Stimulated activated CD8-positive, alpha-beta memory T cell treated with anti-CD3 and anti-CD28 coated beads, Interleukin-7, amount 100 ng/mL, for 24 hours (primary cell): Measurements from ENCODE around the gene IER5.
"Not testable (repeated sequence)": the region's sequence is repeated elsewhere in the genome, so short reads cannot be mapped to it uniquely, and the experiment has no call there.

Source experiments
- DNase-seq: peaks from one replicate; pipeline ENCODE4 v3.0.0-alpha.2; 2020; ENCODE audit warnings: low read depth

IER5 gene

DNA sequence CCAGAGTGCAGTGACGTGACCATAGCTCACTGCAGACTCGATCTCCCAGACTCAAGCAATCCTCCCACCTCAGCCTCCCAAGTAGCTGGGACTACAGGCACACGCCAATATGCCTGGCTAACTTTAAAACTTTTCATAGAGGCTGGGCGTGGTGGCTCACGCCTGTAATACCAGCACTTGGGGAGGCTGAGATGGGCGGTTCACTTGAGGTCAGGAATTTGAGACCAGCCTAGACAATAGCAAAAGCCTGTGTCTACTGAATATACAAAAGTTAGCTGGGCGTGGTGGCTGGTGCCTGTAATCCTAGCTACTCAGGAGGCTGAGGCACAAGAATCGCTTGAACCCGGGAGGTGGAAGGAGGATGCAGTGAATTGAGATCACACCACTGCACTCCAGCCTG is 27.5 kb downstream of the IER5 start:
- DNase-seq = not testable (repeated sequence)

DNA sequence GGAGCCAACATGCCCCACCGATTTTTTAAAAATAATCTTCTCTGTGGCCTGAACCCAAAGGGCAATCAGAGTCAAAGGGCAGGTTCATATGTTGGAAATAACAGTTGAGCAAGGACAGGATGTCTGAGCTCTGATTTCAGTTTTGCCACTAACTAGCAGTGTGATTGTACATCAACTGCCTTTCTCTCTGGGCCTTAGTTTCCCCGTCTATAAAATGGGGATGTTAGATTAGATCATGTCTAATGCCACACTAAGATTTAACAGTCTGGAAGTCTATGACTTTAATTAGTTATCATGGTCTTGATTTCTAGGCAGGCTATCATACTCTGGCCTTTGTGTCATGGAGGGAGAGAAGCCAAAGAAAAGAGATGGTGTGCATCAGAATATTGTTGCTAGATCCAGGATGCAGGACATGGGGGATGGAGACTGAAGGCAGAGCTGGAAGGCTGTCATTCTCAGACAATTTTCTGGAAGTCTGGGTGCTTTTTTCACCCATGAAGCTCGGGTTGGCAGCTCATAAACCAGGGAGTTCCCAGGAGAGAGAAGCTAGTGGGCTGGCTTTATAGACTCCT is 28.4 kb downstream of the IER5 start:
- no peak for DNase-seq

DNA sequence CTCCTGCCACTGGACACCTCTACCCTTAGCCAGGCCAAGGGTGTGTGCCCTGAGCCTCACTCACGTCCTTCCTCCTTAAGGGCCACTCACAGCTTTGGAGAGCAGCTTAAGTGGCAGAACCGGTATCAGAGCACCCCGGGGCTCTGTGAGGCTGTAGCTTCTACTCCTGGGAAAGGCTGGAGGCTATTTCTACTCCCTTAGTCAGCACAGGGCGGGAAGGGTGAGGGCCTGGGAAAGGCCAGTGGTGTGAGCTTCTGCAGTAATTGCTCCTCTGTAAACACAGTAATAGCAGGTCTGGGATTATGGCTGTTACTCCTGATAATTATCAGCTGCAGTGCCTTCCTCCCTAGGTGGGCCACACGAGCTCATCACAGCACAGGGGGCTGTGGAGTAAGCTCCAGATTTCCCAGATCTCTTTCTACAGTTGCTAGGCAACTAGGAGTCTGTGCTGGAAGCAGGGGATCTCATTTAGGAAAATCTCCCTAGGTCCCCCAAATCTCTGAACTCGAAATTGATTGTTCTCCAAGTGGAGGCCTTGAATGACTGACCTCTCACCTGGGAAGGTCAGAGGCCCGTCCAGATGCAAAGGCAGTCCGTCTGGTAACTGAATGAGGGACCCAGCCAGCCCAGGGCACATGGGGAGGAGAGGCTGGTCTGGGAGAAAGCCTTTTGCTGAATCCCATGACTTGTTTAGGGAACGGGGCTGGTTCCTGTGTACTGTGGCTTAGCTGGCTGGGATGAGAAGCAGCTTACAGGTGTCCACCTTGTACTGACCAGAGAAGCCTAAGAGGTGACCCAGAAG is 29.3 kb downstream of the IER5 start:
- DNase-seq = no peak

DNA sequence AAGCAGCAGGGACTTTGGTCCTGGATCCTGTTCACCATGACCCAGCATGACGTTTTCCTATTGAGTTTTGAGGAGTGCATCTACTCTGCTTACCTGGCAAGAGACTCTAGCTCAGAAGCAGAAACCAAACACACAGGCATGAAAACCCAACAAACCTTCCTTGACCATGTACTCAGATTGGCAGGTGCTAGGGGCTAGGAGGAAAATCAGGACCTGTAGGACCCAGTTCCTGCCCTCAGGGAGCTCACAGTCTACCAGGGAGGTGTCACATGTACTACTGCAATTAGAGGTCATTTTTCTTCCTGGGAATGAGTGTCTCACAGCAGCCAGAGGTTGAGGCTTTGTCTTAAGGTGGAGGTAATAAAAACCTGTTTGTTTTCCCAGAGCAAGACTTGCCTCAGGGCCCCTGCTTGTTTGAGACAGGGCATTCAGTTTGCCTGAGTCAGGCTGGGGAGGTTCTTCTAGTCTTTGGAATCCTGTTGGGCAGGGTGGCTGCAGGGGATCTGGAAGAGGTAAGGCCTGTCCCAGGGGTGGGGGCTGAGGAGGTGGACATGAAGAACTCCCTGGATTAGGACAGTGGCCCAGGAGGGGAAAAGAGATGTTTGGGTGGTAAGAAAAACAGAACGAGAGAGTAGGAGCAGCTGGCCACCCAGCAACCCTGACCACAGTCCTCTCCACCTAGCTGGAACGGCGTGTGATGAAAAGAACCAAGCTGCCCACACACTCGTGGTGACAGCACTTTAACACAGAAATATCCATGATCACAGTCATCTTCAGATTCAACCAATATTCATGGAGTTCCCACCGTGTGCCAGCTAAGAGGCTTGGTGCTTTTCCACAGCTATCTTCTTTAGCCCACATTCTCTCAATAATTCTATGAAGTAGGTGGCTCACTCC is 30.8 kb downstream of the IER5 start:
- DNase-seq = no peak

DNA sequence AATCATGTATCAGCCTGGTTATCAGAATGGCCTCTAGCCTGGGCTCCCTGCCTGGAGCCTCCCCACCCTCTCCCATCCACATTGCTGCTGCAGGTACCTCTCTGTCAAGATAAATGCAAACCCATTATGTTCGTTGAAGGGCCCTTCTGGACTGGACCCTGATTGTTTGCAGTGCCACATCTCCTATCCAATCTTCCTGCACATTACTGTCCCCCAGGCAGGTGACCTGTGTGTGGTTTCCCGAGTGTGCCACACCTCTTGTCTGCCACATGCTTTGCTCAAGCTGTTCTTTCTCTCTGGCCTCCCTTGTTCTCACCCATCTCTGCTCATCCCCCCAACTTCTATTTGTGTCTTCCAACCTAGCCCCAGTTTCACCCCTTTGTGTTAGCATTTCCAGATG is 32.4 kb downstream of the IER5 start:
- DNase-seq = no peak

DNA sequence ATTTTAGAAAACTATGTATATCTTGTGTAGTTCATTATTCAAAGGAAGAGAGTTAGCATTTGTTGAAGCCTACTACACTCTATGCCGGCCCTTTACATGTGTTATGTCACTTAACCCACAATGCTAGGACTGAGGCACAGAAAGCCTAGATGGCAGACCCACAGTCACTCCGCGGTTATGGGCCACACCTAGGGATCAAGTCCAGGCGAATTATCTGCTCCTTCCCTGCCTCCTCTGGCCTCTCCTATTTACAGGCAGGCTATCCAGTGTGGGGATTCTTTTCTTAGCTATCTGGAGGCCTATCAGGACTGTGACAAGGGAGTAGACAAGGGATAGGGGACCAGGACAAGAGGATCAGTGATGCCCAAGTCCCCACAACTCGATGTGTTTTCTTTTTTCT is 33.0 kb downstream of the IER5 start:
- no peak for DNase-seq

DNA sequence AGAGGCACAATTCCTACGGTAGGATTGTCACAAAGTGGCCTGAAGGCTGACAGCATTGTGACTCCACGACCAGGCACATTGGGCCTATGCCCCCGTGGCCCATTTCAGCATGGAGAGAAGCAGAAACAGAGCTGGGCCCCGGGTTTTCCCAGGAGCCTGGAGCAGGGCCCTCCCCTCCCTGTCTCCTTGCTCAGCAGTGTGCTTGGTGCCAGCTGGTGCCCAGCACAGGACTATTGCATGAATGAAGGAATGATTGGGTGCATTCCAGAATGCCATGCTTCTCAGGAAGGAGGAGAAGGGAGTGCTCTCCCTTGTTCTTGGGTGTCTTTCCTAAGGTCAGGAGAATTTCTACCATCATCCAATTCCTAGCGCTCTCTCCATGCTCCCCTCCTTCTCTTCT is 33.7 kb downstream of the IER5 start:
- DNase-seq = no peak

DNA sequence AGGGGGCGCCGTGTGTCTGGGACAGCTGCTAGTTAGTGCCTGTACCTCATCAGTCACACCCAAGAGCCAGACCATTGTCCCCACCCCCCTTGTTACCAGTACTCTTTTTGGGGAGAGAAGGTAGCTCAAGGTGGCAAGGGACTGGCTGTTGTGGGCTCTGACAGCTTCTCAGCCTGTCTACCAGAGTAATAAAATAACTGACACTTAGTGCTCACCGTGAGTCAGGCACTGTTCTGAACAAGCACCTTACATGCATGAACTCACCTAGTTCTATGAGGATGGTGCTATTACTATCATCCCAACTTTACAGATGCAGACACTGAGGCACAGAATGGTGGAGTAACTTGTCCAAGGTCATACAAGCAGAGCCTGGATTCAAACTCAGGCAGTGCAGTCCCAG is 34.7 kb downstream of the IER5 start:
- DNase-seq = no peak

DNA sequence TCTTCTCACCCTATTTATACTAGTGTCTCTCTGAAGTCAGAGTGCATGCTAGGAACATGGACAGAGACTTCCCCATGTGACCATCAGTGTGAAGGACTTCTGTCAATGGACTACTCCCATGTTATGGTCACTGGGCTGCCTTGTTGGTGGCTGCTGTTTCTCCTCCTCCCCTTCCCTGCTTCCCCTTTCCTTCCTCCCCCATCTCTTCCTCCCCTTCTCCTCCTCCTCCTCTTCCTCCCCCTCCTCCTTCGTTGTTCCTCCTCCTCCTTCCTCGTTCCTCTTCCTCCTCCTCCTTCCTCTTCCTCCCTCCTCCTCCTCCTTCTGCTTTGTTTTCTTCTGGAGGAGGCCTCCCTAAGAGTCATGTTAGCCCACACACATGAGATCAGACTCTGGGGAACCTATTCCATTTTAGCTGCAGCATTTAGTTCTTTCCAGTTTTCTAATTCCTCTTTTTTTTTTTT is 35.8 kb downstream of the IER5 start:
- DNase-seq = no peak

DNA sequence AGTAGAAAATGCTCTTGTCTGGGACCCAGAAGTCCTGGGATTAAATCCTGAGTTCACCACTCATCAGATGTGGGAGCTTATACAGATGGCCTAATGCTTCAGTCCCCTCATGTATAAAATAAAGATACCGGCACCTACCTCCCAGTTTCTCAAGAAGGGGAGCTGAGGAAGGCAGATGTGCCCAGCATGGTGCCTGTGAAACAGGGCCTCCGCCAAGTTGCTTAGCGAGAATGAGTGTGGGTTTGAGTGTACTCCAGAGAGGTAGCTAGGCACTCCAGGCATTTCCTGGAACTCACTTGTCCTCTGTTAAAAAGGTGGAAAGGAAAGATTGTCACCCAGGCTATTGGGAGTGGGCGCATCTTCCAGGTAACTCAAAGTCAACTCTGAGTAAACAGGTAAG is 37.8 kb downstream of the IER5 start:
- no peak for DNase-seq

DNA sequence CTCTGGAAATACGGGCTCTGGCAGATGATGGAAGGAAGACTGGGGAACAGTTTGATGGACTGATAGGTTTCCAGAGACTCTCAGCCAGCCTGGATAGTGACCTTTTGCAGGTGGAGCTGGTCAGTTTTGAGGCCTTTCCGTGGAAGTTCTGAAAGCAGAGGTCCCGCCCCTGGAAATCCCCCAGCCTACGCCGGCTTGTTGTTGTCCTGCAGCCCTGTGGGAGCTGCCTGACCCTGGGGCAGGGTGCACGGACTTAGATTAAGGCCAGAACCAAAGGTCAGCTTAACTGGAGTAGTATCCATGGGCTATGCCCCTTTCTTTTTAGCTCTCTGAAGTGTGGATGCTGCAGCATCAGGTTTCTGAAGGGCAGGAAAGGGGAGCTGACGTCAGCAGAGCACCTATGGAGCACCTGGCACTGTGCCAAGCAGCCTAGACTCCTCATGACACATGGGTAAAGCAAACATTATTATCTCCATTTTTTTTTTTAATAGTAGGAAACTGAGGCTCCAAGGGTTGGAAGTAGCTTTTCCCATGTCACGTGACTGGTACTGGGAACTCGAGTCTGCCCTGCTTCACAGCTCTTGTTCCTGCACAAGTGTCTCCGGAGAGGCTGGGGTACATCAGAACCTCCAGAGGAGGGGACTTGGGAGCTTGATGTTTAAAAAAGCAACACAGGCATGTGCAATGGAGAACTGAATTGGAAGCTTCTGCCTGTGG is 38.5 kb downstream of the IER5 start:
- no peak for DNase-seq

DNA sequence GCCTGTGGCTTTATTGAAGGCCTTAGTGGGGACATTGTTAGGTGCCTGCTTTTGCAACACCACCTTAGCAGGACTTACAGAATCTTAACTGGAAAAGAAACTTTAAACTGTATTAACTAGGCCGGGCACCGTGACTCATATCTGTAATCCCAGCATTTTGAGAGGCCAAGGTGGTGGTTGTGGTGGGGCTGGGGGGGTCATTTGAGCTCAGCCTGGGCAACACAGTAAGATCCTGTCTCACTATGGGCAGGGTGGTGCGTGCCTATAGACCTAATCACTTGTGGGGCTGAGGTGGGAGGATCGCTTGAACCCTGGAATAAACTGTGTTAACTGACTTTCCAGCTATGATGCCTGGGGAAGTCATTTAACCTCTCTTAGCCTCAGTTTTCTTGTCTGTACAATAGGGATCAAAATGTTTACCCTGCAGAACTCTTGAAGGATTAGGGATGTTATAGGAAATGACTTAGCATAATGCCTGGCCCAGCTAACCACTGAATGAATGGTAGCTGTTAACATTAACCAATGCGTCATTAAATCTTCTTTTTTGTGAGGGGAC is 39.5 kb downstream of the IER5 start:
- no peak for DNase-seq

DNA sequence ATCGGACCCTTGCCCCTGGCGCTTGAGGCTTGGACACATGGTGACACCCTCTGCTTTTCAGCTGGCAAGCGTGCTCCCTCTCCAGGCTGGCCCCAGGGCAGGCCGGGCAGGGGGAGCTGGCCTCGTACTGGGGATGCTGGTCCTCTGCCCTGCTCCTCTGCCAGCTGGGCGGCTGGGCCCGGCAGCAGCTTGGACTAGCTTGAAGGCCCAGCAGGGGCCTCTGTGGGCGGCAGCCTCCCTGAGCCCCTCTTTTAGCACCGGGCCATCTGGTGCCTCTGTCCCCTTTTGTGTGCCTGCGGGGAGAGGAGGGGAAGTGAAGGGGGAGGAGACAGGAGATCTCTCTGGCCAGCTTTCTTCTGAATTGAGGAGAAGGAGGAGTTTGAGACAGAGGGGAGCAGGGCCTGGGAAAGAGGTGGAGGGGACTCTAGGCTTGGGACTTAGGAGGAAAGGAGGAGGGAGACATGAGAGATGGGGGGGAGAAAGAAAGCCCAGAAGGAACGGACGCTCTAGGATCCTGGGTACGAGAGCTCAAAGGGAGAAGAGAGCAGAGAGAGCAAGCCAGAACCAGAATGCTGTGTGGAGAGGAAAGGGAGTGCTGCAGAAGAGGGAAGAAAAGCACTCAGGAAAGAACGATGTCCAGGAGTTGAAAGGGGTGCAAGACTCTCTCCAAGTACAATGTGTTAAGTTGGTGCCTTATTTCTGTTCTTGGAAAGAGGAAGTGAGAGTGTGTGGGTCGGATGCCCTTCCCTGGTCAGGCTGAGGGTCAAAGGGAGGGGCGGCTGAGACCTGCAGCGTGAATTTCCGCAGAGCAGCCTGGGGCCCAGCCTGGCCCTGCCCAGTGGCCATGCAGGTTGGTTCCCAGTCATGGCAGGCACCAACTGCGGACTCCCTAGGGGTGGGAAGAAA is 40.3 kb downstream of the IER5 start:
- no peak for DNase-seq

DNA sequence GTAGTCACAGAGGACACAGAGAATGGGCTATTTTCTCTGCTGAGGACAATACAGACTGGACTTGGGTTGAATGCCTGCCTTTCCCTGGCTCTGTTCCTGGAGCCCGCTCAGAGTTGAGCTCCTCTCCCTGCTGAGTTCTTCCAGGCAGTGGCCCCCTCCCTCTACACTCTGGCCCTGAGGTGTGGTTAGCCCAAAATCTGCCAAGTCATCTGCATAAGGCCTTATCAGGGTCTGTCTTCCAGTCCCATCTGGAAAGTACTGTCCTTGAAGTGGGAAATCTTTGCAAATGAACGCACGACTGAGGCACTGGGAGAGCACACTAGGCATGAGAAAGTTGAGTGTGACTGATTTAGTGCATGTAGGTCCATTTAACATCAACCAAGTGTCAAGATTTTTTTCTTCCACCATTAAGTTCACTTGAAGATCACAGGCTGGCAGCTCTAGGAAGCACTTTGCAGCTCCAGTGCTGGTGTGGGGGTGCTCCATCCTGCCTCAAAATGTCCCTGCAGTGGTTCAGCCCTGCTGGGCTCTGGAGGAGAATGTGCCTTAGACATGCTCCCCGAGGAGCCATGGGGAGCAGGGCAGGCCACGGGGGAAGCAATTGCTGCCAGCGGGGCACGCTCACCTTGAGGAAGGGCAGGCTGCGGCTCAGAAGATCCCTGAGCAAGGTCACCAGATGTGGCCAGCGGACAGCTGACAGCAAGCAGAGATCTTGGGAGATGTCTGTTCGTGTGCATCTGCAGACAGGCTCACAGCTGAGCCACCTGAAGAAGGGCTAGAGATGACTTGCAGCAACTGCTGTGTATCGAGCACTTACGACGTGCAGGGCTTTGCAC is 41.5 kb downstream of the IER5 start:
- DNase-seq = no peak

DNA sequence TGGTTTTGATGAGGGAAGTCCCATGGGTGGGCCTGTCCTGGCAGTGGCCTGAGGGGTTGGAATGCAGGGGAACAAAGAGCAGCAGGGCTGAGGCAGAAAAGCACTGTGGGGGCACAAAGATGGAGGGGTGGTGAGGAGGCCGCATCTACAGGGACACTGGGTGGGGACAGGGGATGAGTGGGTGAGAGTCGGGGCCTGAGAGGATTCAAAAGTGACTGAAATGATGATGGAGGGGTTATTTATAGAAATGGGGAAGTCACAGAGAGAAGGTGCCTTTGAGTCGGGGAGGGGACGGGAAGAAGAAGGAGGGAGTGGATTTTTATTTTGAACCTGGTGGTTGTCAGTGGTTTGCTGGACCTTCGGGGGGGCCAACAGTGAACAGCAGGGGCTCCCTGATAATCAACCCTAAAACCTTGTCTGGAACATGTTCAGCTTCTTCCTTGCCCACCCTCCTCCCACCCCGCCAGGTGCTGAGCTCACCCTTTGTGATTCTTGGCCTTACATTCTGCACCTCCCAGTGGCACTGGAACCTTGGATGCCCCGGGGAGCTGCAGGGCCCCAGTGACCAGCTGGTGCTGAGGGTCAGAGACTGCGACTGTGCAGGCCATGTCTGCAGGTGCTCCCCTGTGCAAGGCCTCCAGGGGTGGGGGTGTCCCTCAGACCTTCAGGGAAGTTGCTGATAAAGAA is 42.9 kb downstream of the IER5 start:
- no peak for DNase-seq

DNA sequence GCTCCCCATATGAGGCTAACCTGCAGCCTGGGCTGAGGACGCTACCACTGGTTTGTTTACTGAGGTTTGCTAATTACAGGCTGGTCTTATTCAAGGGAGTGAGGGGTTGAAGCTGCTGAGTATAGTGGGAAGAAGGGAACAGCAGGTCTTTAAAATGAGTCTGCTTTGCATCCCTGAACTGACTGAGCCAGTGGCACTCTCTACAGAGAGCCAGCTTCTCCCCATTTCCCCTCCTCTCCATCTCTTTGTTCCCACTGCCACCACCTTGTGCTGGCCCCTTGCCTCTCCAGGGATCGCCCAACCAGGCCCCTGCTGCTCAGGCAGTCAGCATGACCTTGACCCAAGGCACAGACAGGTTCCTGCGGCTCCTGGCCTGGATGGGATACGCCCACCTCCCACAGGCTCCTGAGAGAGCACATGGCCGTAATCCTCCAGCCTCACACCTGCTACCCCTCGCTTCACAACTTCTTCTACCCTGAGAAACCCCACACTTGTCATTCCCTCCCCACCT is 45.0 kb downstream of the IER5 start:
- no peak for DNase-seq

DNA sequence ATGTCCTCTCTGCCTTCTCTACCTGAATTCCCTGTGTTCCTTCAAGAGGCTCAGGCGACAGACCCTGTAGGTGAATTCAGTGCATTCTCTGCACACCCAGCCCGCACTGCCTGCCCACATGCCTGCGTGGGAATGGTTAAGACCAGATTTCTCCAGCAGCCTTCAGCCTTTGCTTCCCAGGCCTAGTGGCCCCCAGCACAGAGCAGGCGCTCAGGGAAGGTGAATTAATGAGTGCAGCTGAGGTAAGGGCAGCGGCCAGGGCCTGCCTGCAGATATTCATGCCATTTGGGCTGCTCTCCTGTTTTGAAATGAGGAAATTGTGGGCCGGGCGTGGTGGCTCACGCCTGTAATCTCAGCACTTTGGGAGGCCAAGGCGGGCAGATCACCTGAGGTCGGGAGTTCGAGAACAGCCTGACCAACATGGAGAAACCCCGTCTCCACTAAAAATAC is 45.5 kb downstream of the IER5 start:
- DNase-seq = no peak

DNA sequence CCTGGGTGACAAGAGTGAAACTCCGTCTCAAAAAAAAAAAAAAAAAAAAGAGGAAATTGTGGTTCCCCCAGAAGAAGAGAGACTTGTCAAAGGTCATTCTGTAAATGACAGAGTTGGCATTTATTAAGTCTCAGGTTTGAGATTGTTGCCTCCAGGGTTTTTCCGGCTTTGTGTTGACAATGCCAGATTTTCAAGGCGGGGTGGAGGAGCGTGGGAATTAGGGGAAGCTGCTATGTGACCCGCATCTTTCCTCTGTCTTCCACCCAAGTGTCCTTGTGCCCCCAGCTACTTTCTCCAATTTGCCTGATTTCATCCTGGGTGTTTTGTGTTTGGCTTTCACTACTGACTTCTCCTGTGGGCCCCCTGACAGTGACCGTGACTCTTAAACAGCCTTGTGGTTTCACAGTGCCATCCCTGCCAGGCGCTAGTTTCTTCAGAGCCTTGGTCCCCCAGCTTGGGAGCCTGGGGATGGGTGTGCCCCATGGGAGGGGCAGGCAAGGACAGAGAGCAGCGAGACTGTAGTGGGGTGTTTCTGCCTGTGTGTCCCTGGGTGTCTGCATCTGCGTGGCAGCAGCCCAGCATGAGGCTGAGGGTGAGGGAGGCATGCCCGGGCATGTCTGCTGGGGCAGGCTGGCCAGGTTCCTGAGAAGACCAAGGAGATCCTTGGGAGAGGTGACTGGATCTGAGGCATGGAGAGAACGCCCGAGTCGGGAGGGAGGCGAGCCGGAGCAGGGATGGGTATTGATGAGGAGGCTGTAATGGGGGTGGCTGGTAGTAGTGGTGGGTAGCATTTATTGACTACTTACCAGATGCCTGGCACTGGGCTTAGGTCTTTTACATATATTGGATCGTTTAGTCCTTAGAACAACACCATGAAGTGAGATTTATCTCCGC is 46.3 kb downstream of the IER5 start:
- DNase-seq = no peak
